Measurements from ENCODE around the gene ZFX.

The ZFX gene

DNA sequence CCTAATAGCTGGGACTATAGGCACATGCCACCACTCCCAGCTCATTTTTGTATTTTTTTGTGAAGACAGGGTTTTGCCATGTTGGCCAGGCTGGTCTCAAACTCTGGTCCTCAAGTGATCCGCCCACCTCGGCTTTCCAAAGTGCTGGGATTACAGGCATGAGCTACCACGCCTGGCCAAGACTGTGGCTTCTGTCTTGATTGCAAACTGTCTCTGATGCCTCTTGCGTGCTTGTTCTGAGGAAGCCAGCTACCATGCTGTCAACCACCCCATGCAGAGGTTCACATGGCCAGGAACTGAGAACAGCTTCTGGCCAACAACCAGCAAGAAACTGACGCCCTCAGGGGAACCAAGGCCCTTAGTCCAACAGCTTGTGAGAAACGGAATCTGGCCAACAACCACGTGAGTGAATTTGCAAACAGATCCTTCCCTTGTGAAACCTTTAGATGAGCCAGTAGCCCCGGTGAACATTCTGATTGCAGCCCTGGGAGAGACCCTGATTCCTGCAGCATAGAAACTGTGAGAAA, 93.2 kb downstream of the ZFX start:
- DNase-seq: peak; percentile 75

DNA sequence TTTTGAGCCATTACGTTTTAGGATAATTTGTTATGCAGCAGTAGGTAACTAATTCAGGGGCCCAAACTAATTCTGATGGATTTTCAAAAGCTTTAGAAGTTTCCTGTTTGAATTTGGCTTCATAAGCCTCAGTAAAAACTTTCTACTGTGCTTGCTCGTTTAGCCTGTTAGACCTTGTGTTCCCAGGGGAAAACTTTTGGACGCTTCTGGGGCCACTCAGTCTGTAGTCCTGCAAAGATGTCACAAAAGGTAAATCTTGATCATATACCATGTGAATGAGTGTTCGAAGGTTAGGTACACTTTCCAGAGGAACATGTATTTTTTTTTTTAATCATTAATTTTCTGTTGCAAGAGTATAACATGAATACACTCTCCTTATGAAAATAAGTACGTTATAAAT, 93.7 kb downstream of the ZFX start:
- no peak for DNase-seq

DNA sequence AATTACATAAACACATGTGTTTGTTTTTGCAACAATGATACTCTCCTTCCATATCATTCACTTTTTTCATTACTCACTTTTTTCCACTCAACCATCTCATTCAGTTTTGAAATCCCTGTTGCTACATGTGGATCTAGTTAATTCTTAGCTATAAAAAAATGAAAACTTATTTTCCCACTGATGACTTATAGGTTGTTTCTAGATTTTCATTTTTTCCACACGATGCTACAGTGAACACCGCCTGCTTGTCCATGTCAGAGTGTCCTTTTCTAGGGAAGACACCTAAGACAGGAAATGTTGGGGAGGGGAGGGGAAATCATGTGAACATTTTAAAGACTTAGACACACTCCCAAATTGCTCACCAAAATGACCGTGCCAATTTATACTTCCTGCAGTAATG, 94.2 kb downstream of the ZFX start:
- peak; percentile 29 for DNase-seq

GRCh38 chrX:24245202-24245601, 95.7 kb downstream of the ZFX start:
- DNase-seq: peak; percentile 75

- no peak for DNase-seq
These were observed 98.5 kb downstream of the ZFX start for GRCh38 chrX:24248042-24248441.

- no peak for DNase-seq
These were observed 103.5 kb downstream of the ZFX start for GRCh38 chrX:24253030-24253429.

- no peak for DNase-seq
These were observed 103.9 kb downstream of the ZFX start for GRCh38 chrX:24253469-24253868.

- no peak for DNase-seq
These were observed 107.5 kb downstream of the ZFX start for GRCh38 chrX:24257011-24257410.

- DNase-seq: peak; percentile 71
These were observed 110.2 kb downstream of the ZFX start for GRCh38 chrX:24259544-24260240.

- peak; percentile 69 for DNase-seq
These were observed 111.5 kb downstream of the ZFX start for GRCh38 chrX:24260842-24261550.

GRCh38 chrX:24262309-24262708, 112.8 kb downstream of the ZFX start:
- DNase-seq: no peak

DNA sequence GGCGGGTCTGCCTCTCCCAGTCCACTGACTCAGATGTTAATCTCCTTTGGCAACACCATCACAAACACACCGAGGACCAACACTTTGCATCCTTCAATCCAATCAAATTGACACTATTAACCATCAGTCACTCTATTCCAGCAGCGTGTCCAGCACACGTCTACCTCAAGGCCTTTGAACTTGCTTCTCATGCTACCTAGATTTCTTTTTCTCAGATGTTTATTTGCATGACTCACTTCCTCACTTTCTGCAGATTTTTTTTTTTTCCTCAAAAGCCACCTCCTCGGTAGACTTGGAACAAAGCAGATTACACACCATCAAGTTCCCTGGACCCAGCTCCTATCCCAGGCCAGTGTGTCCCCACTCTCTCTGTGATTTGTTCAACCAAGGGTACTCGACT, 114.9 kb downstream of the ZFX start:
- no peak for DNase-seq

Measured in fibroblast of upper back skin (primary cell).